GM23338 (cell line): Measurements from ENCODE around the gene NRG3. TPM values are rescaled to one million over a fixed set of nuclear protein-coding genes. Genes with fewer than 3 reads are reported as not detected.

Experiments used
- ATAC-seq: fragments of 200-7000 bp; cut with Tn5 transposase; 3 replicates; pipeline ENCODE4 v1.9.1; 2020
- DNase-seq: peaks from one replicate; pipeline ENCODE4 v3.0.0-alpha.2; 2015; ENCODE audit warnings: low spot score
- H2AFZ ChIP-seq: fragments of 200-600 bp; sonication (generic); 2 replicates; pipeline ENCODE4 v1.8.0; 2016; ENCODE audit warnings: antibody characterized with exemption, mild to moderate bottlenecking, moderate library complexity
- H3F3A ChIP-seq: fragments of 200-600 bp; sonication (generic); replicated peaks from 2 replicates; pipeline ENCODE4 v1.8.0; 2017; ENCODE audit warnings: antibody characterized with exemption, mixed run types, low read depth
- H3K27ac ChIP-seq: fragments of 200-600 bp; sonication (generic); 2 replicates; pipeline ENCODE4 v1.6.1; 2016; ENCODE audit warnings: low read depth
- H3K27me3 ChIP-seq: fragments of 200-600 bp; sonication (generic); 2 replicates; pipeline ENCODE4 v1.8.0; 2016; ENCODE audit warnings: mild to moderate bottlenecking, mixed run types, moderate library complexity; ENCODE audit not compliant: insufficient read depth
- H3K36me3 ChIP-seq: fragments of 200-600 bp; sonication (generic); 2 replicates; pipeline ENCODE4 v1.8.0; 2016; ENCODE audit warnings: mild to moderate bottlenecking; ENCODE audit not compliant: insufficient read depth
- H3K4me1 ChIP-seq: fragments of 200-600 bp; sonication (generic); 2 replicates; pipeline ENCODE4 v1.8.0; 2016; ENCODE audit warnings: mild to moderate bottlenecking, moderate library complexity; ENCODE audit not compliant: insufficient read depth
- H3K4me2 ChIP-seq: fragments of 200-600 bp; sonication (generic); 2 replicates; pipeline ENCODE4 v1.7.1; 2017; ENCODE audit warnings: mixed run types
- H3K4me3 ChIP-seq: fragments of 200-600 bp; sonication (generic); 2 replicates; pipeline ENCODE4 v1.6.1; 2016; ENCODE audit warnings: mixed run types
- H3K79me2 ChIP-seq: fragments of 200-600 bp; sonication (generic); replicated peaks from 2 replicates; pipeline ENCODE4 v1.8.0; 2017; ENCODE audit warnings: mild to moderate bottlenecking; ENCODE audit not compliant: insufficient read depth
- H3K9me2 ChIP-seq: fragments of 200-600 bp; sonication (generic); 2 replicates; pipeline ENCODE4 v1.8.0; 2017; ENCODE audit not compliant: insufficient read depth
- H4K20me1 ChIP-seq: fragments of 200-600 bp; sonication (generic); replicated peaks from 2 replicates; pipeline ENCODE4 v1.8.0; 2017; ENCODE audit warnings: mild to moderate bottlenecking; ENCODE audit not compliant: insufficient read depth
- H3K27ac Mint-ChIP-seq: 2 replicates; pipeline ENCODE4 v1.8.0; 2020; ENCODE audit warnings: inconsistent platforms, mild to moderate bottlenecking, moderate library complexity, mixed read lengths
- H3K27me3 Mint-ChIP-seq: 3 replicates; pipeline ENCODE4 v1.8.0; 2022; ENCODE audit warnings: low read depth, mild to moderate bottlenecking, moderate library complexity, mixed read lengths, inconsistent platforms; ENCODE audit not compliant: insufficient read depth, poor library complexity
- H3K36me3 Mint-ChIP-seq: 3 replicates; pipeline ENCODE4 v1.8.0; 2021; ENCODE audit warnings: low read depth, mild to moderate bottlenecking, inconsistent platforms, moderate library complexity, mixed read lengths
- H3K4me1 Mint-ChIP-seq: 3 replicates; pipeline ENCODE4 v1.8.0; 2020; ENCODE audit warnings: mild to moderate bottlenecking, inconsistent platforms, mixed read lengths
- H3K4me3 Mint-ChIP-seq: 3 replicates; pipeline ENCODE4 v1.8.0; 2021; ENCODE audit warnings: moderate library complexity, mild to moderate bottlenecking, inconsistent platforms, mixed read lengths
- H3K9me3 Mint-ChIP-seq: 3 replicates; pipeline ENCODE4 v1.8.0; 2020; ENCODE audit warnings: moderate library complexity, mild to moderate bottlenecking, inconsistent platforms, mixed read lengths
- CREB1 ChIP-seq: fragments of 250-450 bp; sonication (Bioruptor Pico); IDR thresholded peaks from 2 replicates; pipeline ENCODE4 v1.5.0; 2020; ENCODE audit warnings: low read depth, mild to moderate bottlenecking, moderate library complexity
- CTCF ChIP-seq, 2 experiments: fragments of 200-600 bp in 1 of 2; sonication (generic) in 1 of 2; conservative IDR thresholded peaks; 2 replicates each; pipeline versions ENCODE4 v1.5.1 to v1.6.1; 2016 to 2017; ENCODE audit warnings: antibody characterized with exemption in 2 of 2, low read depth in 2 of 2, mild to moderate bottlenecking in 2 of 2, moderate library complexity in 1 of 2
- EZH2phosphoT487 ChIP-seq: fragments of 200-600 bp; sonication (generic); IDR thresholded peaks from one replicate; pipeline ENCODE4 v1.8.1; 2018; ENCODE audit warnings: antibody characterized with exemption; ENCODE audit not compliant: unreplicated experiment
- JUNB ChIP-seq: IDR thresholded peaks from one replicate; pipeline ENCODE4 v1.6.1; 2016; ENCODE audit warnings: antibody characterized with exemption; ENCODE audit not compliant: unreplicated experiment
- NANOG ChIP-seq: IDR thresholded peaks from 2 replicates; pipeline ENCODE4 v1.6.1; 2016; ENCODE audit warnings: antibody characterized with exemption, borderline replicate concordance
- STAT1 ChIP-seq: IDR thresholded peaks from one replicate; pipeline ENCODE4 v1.6.1; 2016; ENCODE audit warnings: antibody characterized with exemption; ENCODE audit not compliant: unreplicated experiment
- ZNF114 ChIP-seq: fragments of 250-450 bp; sonication (Bioruptor Pico); IDR thresholded peaks from 2 replicates; pipeline ENCODE4 v1.5.0; 2020; ENCODE audit warnings: mild to moderate bottlenecking, moderate library complexity
- ZNF331 ChIP-seq: fragments of 250-450 bp; sonication (Bioruptor Pico); IDR thresholded peaks from 2 replicates; pipeline ENCODE4 v1.5.0; 2020; ENCODE audit warnings: low read depth, mild to moderate bottlenecking, moderate library complexity
- polyA plus RNA-seq: library from polyadenylated mRNA; unstranded; fragments of >200 nt; fragmentation: Nextera tagmentation; extraction: Ambion mirVana; gene quantifications from 2 replicates; pipeline ENCODE4 v1.2.1, GENCODE V29; 2016
- total RNA-seq: library from RNA; depleted of rRNA; stranded (reverse); fragments of >200 nt; shearing (Covaris generic); gene quantifications from 2 replicates; pipeline ENCODE4 v1.2.3, GENCODE V29; 2014

The NRG3 gene
- total and polyA plus RNA-seq, 2 experiments from 2014 or later = 1.9 to 3.9 TPM

DNA sequence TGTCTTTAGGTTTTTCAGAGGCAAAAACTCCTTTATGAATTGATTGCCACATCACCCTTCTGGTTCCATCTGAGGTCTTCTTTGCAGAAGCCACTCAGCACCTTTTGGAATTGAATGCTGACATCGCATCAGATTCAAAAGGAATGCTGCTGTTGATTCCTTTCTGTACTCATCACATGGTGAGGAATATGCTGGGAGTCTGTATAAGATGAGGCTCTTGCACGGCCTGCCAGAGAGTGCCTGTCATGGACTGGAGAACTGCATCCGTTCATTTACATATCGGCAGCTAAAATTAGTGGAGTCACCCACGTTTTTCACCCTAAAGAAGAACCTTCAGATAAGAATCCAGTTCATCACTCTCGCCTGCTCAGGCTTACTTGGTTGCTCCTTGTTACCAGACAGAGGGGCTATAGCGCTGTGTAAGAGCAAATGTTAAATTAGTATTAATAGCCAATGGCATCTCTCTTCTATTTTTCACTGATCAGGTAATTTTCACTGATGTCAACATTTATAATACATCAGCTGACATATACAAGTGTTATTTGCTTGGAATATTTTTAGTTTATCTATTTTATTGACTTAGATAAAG lies 14.3 kb downstream of the NRG3 start:
- H3K4me1 ChIP-seq = peaks cover 11% of the 10 kb centered on the region; the same call in 1 of the 2 replicates
- Mint-ChIP-seq H3K27ac (no peak overlapping the region), H3K36me3 (no peaks in the 10 kb centered on the region), H3K27me3 (no peaks in the 10 kb centered on the region), H3K9me3 (no peaks in the 10 kb centered on the region), H3K4me3 (no peak overlapping the region), H3K4me1 (peaks cover 36% of the 10 kb centered on the region)
- TF ChIP-seq ZNF331 = no peak
- TF ChIP-seq CTCF (conservative IDR thresholded peaks at IDR 0.05; ENCODE audit: low read depth in 2 of 2) = peak in 1 of 2 experiments; percentile 10; a peak in 1 of 4 replicates
- no peaks in the 10 kb centered on the region for H3F3A ChIP-seq
- no peak overlapping the region for H3K4me3 ChIP-seq
- H2AFZ ChIP-seq = no peak overlapping the region
- H3K36me3 ChIP-seq = no peaks in the 10 kb centered on the region
- no peak for DNase-seq
- peaks cover 10% of the 10 kb centered on the region; the same call in 1 of the 2 replicates for H3K9me2 ChIP-seq
- no peaks in the 10 kb centered on the region for H3K27me3 ChIP-seq
- no peak overlapping the region for H3K4me2 ChIP-seq
- H3K27ac ChIP-seq = no peak overlapping the region
- no peak for ATAC-seq
- H3K79me2 ChIP-seq = peaks cover 7% of the 10 kb centered on the region; the same call in 1 of the 2 replicates
- no peaks in the 10 kb centered on the region for H4K20me1 ChIP-seq

GRCh38 chr10:81894616-81895015 lies 19.6 kb downstream of the NRG3 start:
- no peak overlapping the region for H2AFZ ChIP-seq
- H3K36me3 ChIP-seq = no peaks in the 10 kb centered on the region
- no peaks in the 10 kb centered on the region for H4K20me1 ChIP-seq
- H3K27ac Mint-ChIP-seq = no peak overlapping the region
- H3K27me3 ChIP-seq = no peaks in the 10 kb centered on the region
- no peaks in the 10 kb centered on the region for H3F3A ChIP-seq
- H3K4me1 Mint-ChIP-seq = peaks cover 23% of the 10 kb centered on the region
- no peak overlapping the region for H3K4me2 ChIP-seq
- H3K9me2 ChIP-seq = peaks cover 10% of the 10 kb centered on the region; the same call in 1 of the 2 replicates
- H3K27ac ChIP-seq = no peak overlapping the region
- no peak overlapping the region for H3K4me3 Mint-ChIP-seq
- ATAC-seq (no peak; the same call in 2 of the 3 replicates), DNase-seq (no peak)
- no peaks in the 10 kb centered on the region for H3K27me3 Mint-ChIP-seq
- TF ChIP-seq CREB1 (CRISPR knock-in tag) = no peak
- TF ChIP-seq JUNB = no peak
- no peak for TF ChIP-seq ZNF114 (CRISPR knock-in tag)
- TF ChIP-seq NANOG = no peak
- TF ChIP-seq CTCF (conservative IDR thresholded peaks at IDR 0.05; ENCODE audit: low read depth in 2 of 2) = no peak
- no peak for TF ChIP-seq EZH2phosphoT487
- no peak for TF ChIP-seq STAT1
- no peak overlapping the region for H3K4me3 ChIP-seq
- H3K9me3 Mint-ChIP-seq = no peaks in the 10 kb centered on the region
- H3K4me1 ChIP-seq = peaks cover 3% of the 10 kb centered on the region; the same call in 1 of the 2 replicates
- no peaks in the 10 kb centered on the region for H3K79me2 ChIP-seq
- H3K36me3 Mint-ChIP-seq = no peaks in the 10 kb centered on the region
